ENCODE results near the gene CDCA3. TPM values are rescaled to one million over a fixed set of nuclear protein-coding genes. Genes with fewer than 3 reads are reported as not detected.

The CDCA3 gene
- total RNA-seq, 4 donors from 2014 or later, result 1.1 to 5.9 (median 1.4) TPM

DNA sequence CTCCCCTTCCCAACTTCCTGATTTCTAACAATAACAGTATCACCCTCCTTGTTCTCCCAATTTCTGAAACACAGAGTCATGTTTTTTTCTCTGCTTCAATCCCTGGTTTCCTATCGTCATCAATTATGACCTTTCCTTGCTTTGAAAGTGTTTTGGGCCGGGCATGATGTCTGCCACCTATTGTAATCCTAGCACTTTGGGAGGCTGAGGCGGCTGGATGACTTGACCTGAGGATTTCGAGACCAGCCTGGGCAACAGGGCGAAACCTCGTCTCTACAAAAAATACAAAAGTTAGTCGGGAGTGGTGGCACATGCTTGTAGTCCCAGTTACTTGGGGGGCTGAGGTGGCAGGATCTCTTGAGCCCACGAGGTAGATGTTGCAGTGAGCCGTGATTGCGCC lies 42.0 kb downstream of the CDCA3 start:
- no peak overlapping the region for H3K27ac ChIP-seq
- H3K4me1 ChIP-seq, result no peaks in the 10 kb centered on the region
- no peaks in the 10 kb centered on the region for H3K36me3 ChIP-seq
- no peak overlapping the region for H3K4me3 ChIP-seq
- H3K27me3 ChIP-seq, result no peaks in the 10 kb centered on the region
- no peak for ATAC-seq
- TF ChIP-seq EP300 (IDR thresholded peaks at IDR 0.05) (no peak), POLR2AphosphoS5 (IDR thresholded peaks at IDR 0.05) (no peak)
- WGBS, 2 donors (ENCODE audit: low coverage in 1 of 2), result 49 to 77% methylated on average over 3 to 8 of the region's 10 CpGs
- H3K9me3 ChIP-seq, result no peaks in the 10 kb centered on the region

DNA sequence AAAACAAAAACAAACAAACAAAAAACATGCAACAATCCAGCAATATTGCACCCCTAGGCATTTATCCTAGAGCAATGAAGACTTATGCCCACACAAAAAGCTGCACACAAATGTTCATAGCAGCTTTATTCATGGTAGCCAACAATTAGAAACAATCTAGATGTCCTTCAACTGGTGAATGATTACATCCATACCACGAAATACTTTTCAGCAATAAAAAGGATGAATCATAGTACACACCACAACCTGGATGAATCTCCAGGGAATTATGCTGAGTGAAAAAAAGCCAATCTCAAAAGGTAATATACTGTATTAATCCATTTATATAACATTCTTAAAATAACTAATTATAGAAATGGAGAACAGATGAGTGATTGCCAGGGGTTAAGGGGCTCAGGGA lies 43.9 kb downstream of the CDCA3 start:
- ATAC-seq, result no peak
- Histone ChIP-seq H3K36me3 (no peaks in the 10 kb centered on the region), H3K27me3 (no peaks in the 10 kb centered on the region), H3K9me3 (no peaks in the 10 kb centered on the region), H3K4me1 (no peaks in the 10 kb centered on the region), H3K4me3 (no peak overlapping the region), H3K27ac (no peak overlapping the region)
- TF ChIP-seq, protein P1, sequence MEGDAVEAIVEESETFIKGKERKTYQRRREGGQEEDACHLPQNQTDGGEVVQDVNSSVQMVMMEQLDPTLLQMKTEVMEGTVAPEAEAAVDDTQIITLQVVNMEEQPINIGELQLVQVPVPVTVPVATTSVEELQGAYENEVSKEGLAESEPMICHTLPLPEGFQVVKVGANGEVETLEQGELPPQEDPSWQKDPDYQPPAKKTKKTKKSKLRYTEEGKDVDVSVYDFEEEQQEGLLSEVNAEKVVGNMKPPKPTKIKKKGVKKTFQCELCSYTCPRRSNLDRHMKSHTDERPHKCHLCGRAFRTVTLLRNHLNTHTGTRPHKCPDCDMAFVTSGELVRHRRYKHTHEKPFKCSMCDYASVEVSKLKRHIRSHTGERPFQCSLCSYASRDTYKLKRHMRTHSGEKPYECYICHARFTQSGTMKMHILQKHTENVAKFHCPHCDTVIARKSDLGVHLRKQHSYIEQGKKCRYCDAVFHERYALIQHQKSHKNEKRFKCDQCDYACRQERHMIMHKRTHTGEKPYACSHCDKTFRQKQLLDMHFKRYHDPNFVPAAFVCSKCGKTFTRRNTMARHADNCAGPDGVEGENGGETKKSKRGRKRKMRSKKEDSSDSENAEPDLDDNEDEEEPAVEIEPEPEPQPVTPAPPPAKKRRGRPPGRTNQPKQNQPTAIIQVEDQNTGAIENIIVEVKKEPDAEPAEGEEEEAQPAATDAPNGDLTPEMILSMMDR (IDR thresholded peaks at IDR 0.05), result no peak
- TF ChIP-seq POLR2AphosphoS5 (IDR thresholded peaks at IDR 0.05) (no peak), POLR2A (IDR thresholded peaks at IDR 0.05) (no peak), EP300 (IDR thresholded peaks at IDR 0.05) (no peak)
- WGBS, 2 donors (ENCODE audit: low coverage in 1 of 2), result 50 to 61% methylated on average over 1 of the region's 1 CpG

DNA sequence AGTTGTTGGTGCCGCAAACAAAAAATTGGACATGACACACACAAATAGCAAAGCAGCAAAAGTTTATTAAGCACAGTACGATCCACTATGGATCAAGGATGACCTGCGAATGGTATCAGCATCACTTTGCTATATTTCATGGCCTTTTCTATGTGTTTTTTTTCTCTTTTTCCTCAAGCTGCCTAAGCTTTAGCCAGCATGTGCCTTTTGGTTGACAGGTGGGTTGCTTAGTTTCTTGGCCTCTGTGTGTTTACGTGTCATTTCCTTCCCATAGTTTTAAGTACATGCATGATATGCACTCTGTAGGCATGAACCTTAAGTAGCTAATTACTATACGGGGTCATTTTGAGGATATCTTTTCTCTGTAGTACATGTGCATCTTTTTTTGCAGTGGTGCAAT lies 51.9 kb downstream of the CDCA3 start:
- ATAC-seq, result no peak
- no peaks in the 10 kb centered on the region for H3K36me3 ChIP-seq
- no peaks in the 10 kb centered on the region for H3K9me3 ChIP-seq
- WGBS, 2 donors (ENCODE audit: low coverage in 1 of 2), result 86 to 95% methylated on average over 4 to 5 of the region's 5 CpGs
- no peak overlapping the region for H3K27ac ChIP-seq
- H3K4me3 ChIP-seq, result no peak overlapping the region
- no peaks in the 10 kb centered on the region for H3K4me1 ChIP-seq
- no peaks in the 10 kb centered on the region for H3K27me3 ChIP-seq
- TF ChIP-seq POLR2AphosphoS5 (IDR thresholded peaks at IDR 0.05), result no peak
- TF ChIP-seq POLR2A (IDR thresholded peaks at IDR 0.05), result no peak
- TF ChIP-seq, protein P1 (IDR thresholded peaks at IDR 0.05), result no peak
- no peak for TF ChIP-seq EP300 (IDR thresholded peaks at IDR 0.05)

Other genes starting within 250 kb of the CDCA3 start
- 100 to 1,000 TPM; 133 to 266 (median 219) TPM for gene CHD4, start 243.9 kb downstream of the CDCA3 start, total RNA-seq
- 1 to 10 TPM in 2 of 4 donors, under 1 TPM in 2; 0.47 to 2.0 (median 1.2) TPM for gene LPAR5, start 215.3 kb downstream of the CDCA3 start, total RNA-seq
- 1 to 10 TPM in 2 of 4 donors, under 1 TPM in 1, not detected in 1; 0.81 to 3.2 (median 2.4) TPM for gene ACRBP, start 203.9 kb downstream of the CDCA3 start, total RNA-seq
- gene ING4, start 188.2 kb downstream of the CDCA3 start, total RNA-seq, result 10 to 100 TPM; 43.2 to 63.8 (median 54.3) TPM
- gene ZNF384, start 161.9 kb downstream of the CDCA3 start, total RNA-seq, result 10 to 100 TPM; 26.1 to 57.5 (median 43.6) TPM
- gene PIANP, start 150.5 kb downstream of the CDCA3 start, total RNA-seq, result 1 to 10 TPM in 1 of 4 donors, under 1 TPM in 3; 0.46 to 1.2 (median 0.73) TPM
- 10 to 100 TPM; 54.4 to 69.5 (median 55.4) TPM for gene COPS7A, start 127.2 kb downstream of the CDCA3 start, total RNA-seq
- gene MLF2, start 98.1 kb downstream of the CDCA3 start, total RNA-seq, result 100 to 1,000 TPM; 140 to 290 (median 216) TPM
- gene PTMS, start 84.9 kb downstream of the CDCA3 start, total RNA-seq, result 100 to 1,000 TPM; 259 to 516 (median 325) TPM
- gene LAG3, start 78.8 kb downstream of the CDCA3 start, total RNA-seq, result 1 to 10 TPM in 3 of 4 donors, under 1 TPM in 1; 0.30 to 3.0 (median 1.9) TPM
- 10 to 100 TPM in 2 of 4 donors, 1 to 10 TPM in 2; 2.6 to 15.2 (median 9.1) TPM for gene CD4, start 61.8 kb downstream of the CDCA3 start, total RNA-seq
- gene GPR162, start 29.5 kb downstream of the CDCA3 start, total RNA-seq, result 1 to 10 TPM; 3.7 to 9.7 (median 3.9) TPM
- gene P3H3, start 22.9 kb downstream of the CDCA3 start, total RNA-seq, result 10 to 100 TPM; 17.3 to 28.3 (median 23.0) TPM
- 1 to 10 TPM in 3 of 4 donors, under 1 TPM in 1; 0.45 to 1.8 (median 1.3) TPM for gene GNB3, start 10.4 kb downstream of the CDCA3 start, total RNA-seq
- 10 to 100 TPM; 43.4 to 70.9 (median 65.0) TPM for gene USP5, start 864 bp upstream of the CDCA3 start, total RNA-seq
- gene TPI1, start 16.2 kb upstream of the CDCA3 start, total RNA-seq, result 100 to 1,000 TPM; 324 to 473 (median 392) TPM
- 10 to 100 TPM in 1 of 4 donors, 1 to 10 TPM in 3; 7.4 to 10.7 (median 8.1) TPM for gene SPSB2, start 22.0 kb upstream of the CDCA3 start, total RNA-seq
- gene LRRC23, start 53.5 kb upstream of the CDCA3 start, total RNA-seq, result 10 to 100 TPM in 3 of 4 donors, 1 to 10 TPM in 1; 8.8 to 16.6 (median 13.6) TPM
- 10 to 100 TPM; 31.2 to 68.2 (median 43.5) TPM for gene ENO2, start 63.3 kb upstream of the CDCA3 start, total RNA-seq
- gene ATN1, start 76.7 kb upstream of the CDCA3 start, total RNA-seq, result 100 to 1,000 TPM in 2 of 4 donors, 10 to 100 TPM in 2; 49.0 to 136 (median 95.2) TPM
- not detected for gene RNU7-1, start 92.5 kb upstream of the CDCA3 start, total RNA-seq
- 100 to 1,000 TPM; 172 to 521 (median 367) TPM for gene C12orf57, start 92.7 kb upstream of the CDCA3 start, total RNA-seq
- gene PTPN6, start 100.1 kb upstream of the CDCA3 start, total RNA-seq, result 10 to 100 TPM in 1 of 4 donors, 1 to 10 TPM in 3; 2.6 to 15.9 (median 7.5) TPM
- gene PHB2, start 119.4 kb upstream of the CDCA3 start, total RNA-seq, result 100 to 1,000 TPM; 170 to 215 (median 187) TPM
- 10 to 100 TPM; 17.0 to 27.3 (median 20.1) TPM for gene EMG1, start 119.6 kb upstream of the CDCA3 start, total RNA-seq
- gene LPCAT3, start 167.2 kb upstream of the CDCA3 start, total RNA-seq, result 10 to 100 TPM; 23.7 to 33.7 (median 26.6) TPM
- gene C1S, start 209.4 kb upstream of the CDCA3 start, total RNA-seq, result 100 to 1,000 TPM; 391 to 853 (median 638) TPM
- gene C1R, start 241.2 kb upstream of the CDCA3 start, total RNA-seq, result 100 to 1,000 TPM; 330 to 846 (median 620) TPM

All from gastroesophageal sphincter (tissue), 4 donors.